Measurements from ENCODE around the gene GADD45B.
"Not testable (repeated sequence)": the region's sequence is repeated elsewhere in the genome, so short reads cannot be mapped to it uniquely, and the experiment has no call there.

Gene GADD45B

DNA sequence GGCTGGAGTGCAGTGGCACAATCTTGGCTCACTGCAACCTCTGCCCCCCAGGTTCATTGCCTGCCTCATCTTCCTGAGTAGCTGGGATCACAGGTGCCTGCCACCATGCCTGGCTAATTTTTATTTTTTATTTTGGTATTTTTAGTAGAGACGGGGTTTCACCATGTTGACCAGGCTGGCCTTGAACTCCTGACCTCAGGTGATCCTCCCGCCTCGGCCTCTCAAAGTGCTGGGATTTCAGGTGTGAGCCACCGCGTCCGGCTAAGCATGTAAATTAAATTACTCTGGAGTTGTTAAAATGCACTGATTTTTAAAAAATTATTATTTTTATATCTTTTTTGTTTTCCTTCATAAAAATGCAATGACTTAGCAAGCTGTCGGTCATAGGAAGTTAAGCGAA lies 30.7 kb downstream of the GADD45B start:
- DNase-seq (ENCODE audit: low spot score in 2 of 2); H3K27me3 Mint-ChIP-seq; H3K27ac Mint-ChIP-seq (ENCODE audit: low read depth); H3K4me3 Mint-ChIP-seq; ATAC-seq (replicated peaks; ENCODE audit: extremely low read depth, poor library complexity, severe bottlenecking); H3K9me3 Mint-ChIP-seq; H3K36me3 Mint-ChIP-seq (ENCODE audit: insufficient read depth): not testable (repeated sequence)
- H3K4me1 Mint-ChIP-seq: peaks cover 21% of the 10 kb centered on the region

- Mint-ChIP-seq H3K27me3 (no peaks in the 10 kb centered on the region), H3K4me1 (peaks cover 21% of the 10 kb centered on the region), H3K4me3 (no peak overlapping the region), H3K36me3 (ENCODE audit: insufficient read depth) (peaks cover 2% of the 10 kb centered on the region), H3K27ac (ENCODE audit: low read depth) (no peak overlapping the region), H3K9me3 (no peaks in the 10 kb centered on the region)
- ATAC-seq (replicated peaks; ENCODE audit: extremely low read depth, poor library complexity, severe bottlenecking): no peak
- peak in 1 of 2 donors; percentile 15 for DNase-seq (ENCODE audit: low spot score in 2 of 2)
Observed at GRCh38 chr19:2507109-2507508, 31.2 kb downstream of the GADD45B start.

GRCh38 chr19:2509096-2509495 lies 33.2 kb downstream of the GADD45B start:
- Mint-ChIP-seq H3K4me1 (peaks cover 11% of the 10 kb centered on the region), H3K36me3 (ENCODE audit: insufficient read depth) (peaks cover 4% of the 10 kb centered on the region), H3K4me3 (no peak overlapping the region), H3K9me3 (no peaks in the 10 kb centered on the region), H3K27ac (ENCODE audit: low read depth) (no peak overlapping the region), H3K27me3 (no peaks in the 10 kb centered on the region)
- DNase-seq (ENCODE audit: low spot score in 2 of 2): no peak
- no peak for ATAC-seq (replicated peaks; ENCODE audit: extremely low read depth, poor library complexity, severe bottlenecking)

DNA sequence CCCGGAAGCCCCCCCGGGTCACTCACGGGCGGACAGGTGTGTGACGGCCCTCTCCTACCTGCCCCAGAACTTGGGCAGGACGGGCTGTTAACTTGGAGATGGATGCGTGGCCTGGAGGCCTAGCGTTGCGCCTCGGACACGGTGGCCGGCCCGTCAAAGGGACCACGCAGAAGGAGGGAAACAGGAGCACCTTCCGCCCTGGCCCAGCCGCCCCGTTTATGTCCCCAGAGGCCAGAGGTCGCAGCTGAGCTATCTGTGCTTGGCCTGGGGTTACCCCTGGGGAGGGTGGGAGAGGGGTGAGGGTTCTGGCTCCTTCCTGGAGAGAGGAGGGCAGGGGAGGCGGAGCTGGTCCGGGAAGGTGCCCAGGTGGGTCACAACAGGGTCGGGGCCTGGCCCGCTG lies 35.6 kb downstream of the GADD45B start:
- Mint-ChIP-seq H3K4me1 (peaks cover 8% of the 10 kb centered on the region), H3K4me3 (no peak overlapping the region)

DNA sequence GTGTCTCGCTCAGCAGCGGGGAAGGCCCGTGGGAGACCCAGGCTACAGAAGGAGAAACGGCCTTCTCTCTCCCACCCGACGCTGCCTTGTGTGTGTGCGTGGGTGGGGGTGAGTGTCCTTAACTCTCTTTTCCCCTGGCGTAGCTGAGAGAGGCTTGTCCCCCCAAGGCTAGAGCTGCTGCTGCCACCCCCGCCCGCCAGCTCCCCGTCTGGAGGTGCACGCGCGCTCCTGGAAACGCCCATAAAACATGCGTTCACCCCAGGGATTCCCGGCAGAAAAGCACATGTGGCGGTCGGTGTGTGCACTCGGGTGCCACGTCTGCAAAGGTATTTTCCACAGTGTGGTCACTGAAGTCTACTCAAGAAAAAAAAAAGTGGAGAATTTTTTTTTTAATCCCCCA lies 36.1 kb downstream of the GADD45B start:
- Mint-ChIP-seq H3K27ac (ENCODE audit: low read depth) (no peak overlapping the region), H3K27me3 (no peaks in the 10 kb centered on the region), H3K9me3 (no peaks in the 10 kb centered on the region), H3K36me3 (ENCODE audit: insufficient read depth) (peaks cover 7% of the 10 kb centered on the region), H3K4me3 (no peak overlapping the region), H3K4me1 (peaks cover 8% of the 10 kb centered on the region)
- ATAC-seq (replicated peaks; ENCODE audit: extremely low read depth, poor library complexity, severe bottlenecking) (no peak), DNase-seq (ENCODE audit: low spot score in 2 of 2) (no peak)

More for the DNA sequence above, 35.6 kb downstream of the GADD45B start:
- Mint-ChIP-seq H3K27me3 (no peaks in the 10 kb centered on the region), H3K9me3 (no peaks in the 10 kb centered on the region), H3K36me3 (ENCODE audit: insufficient read depth) (peaks cover 7% of the 10 kb centered on the region), H3K27ac (ENCODE audit: low read depth) (no peak overlapping the region)
- DNase-seq (ENCODE audit: low spot score in 2 of 2) (no peak), ATAC-seq (replicated peaks; ENCODE audit: extremely low read depth, poor library complexity, severe bottlenecking) (no peak)

GRCh38 chr19:2512523-2513431 lies 36.9 kb downstream of the GADD45B start:
- no peak for DNase-seq (ENCODE audit: low spot score in 2 of 2)
- Mint-ChIP-seq H3K4me3 (no peak overlapping the region), H3K27ac (ENCODE audit: low read depth) (no peak overlapping the region), H3K4me1 (peaks cover 5% of the 10 kb centered on the region), H3K9me3 (no peaks in the 10 kb centered on the region), H3K27me3 (no peaks in the 10 kb centered on the region), H3K36me3 (ENCODE audit: insufficient read depth) (peaks cover 7% of the 10 kb centered on the region)
- ATAC-seq (replicated peaks; ENCODE audit: extremely low read depth, poor library complexity, severe bottlenecking): no peak

DNA sequence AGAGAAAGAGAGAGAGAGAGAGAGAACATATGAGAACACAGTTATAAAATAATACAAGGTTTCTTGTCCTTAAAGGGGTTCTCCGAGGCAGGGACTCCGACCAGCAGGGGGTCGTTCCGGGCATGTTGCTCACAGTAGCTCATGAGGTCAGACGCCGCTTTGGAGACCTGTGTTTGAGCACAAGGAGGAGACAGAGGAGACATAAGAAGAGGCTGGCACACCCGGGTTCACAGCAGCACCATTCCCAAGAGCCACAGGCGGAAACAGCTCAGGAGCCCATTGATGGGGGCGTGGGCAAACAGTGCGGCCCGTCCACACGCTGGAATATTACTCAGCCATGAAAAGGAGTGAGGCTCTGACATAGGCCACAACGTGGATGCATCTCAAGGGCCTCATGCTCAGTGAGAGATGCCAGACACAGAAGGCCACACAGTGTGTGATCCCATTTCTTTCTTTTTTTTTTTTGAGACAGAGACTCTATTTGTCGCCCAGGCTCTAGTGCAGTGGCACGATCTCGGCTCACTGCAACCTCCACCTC lies 39.1 kb downstream of the GADD45B start:
- H3K9me3 Mint-ChIP-seq: no peaks in the 10 kb centered on the region
- H3K4me1 Mint-ChIP-seq: no peaks in the 10 kb centered on the region
- H3K36me3 Mint-ChIP-seq (ENCODE audit: insufficient read depth): peaks cover 7% of the 10 kb centered on the region
- ATAC-seq (replicated peaks; ENCODE audit: extremely low read depth, poor library complexity, severe bottlenecking) (no peak), DNase-seq (ENCODE audit: low spot score in 2 of 2) (no peak)
- H3K27me3 Mint-ChIP-seq: no peaks in the 10 kb centered on the region
- H3K4me3 Mint-ChIP-seq: no peak overlapping the region
- H3K27ac Mint-ChIP-seq (ENCODE audit: low read depth): no peak overlapping the region

- ATAC-seq (replicated peaks; ENCODE audit: extremely low read depth, poor library complexity, severe bottlenecking): no peak
- no peaks in the 10 kb centered on the region for H3K9me3 Mint-ChIP-seq
- DNase-seq (ENCODE audit: low spot score in 2 of 2): no peak
- peaks cover 7% of the 10 kb centered on the region for H3K36me3 Mint-ChIP-seq (ENCODE audit: insufficient read depth)
- no peak overlapping the region for H3K4me3 Mint-ChIP-seq
- H3K4me1 Mint-ChIP-seq: no peaks in the 10 kb centered on the region
- H3K27ac Mint-ChIP-seq (ENCODE audit: low read depth): no peak overlapping the region
- H3K27me3 Mint-ChIP-seq: no peaks in the 10 kb centered on the region
Observed at GRCh38 chr19:2516727-2517126, 40.8 kb downstream of the GADD45B start.

- Mint-ChIP-seq H3K4me3 (no peak overlapping the region), H3K9me3 (no peaks in the 10 kb centered on the region), H3K27me3 (no peaks in the 10 kb centered on the region), H3K4me1 (no peaks in the 10 kb centered on the region), H3K27ac (ENCODE audit: low read depth) (no peak overlapping the region), H3K36me3 (ENCODE audit: insufficient read depth) (peaks cover 7% of the 10 kb centered on the region)
- ATAC-seq (replicated peaks; ENCODE audit: extremely low read depth, poor library complexity, severe bottlenecking) (no peak), DNase-seq (ENCODE audit: low spot score in 2 of 2) (no peak)
Observed at GRCh38 chr19:2517881-2518601, 42.1 kb downstream of the GADD45B start.

GRCh38 chr19:2518856-2519255 lies 42.9 kb downstream of the GADD45B start:
- not testable (repeated sequence) for H3K27ac Mint-ChIP-seq (ENCODE audit: low read depth); H3K36me3 Mint-ChIP-seq (ENCODE audit: insufficient read depth); H3K9me3 Mint-ChIP-seq; ATAC-seq (replicated peaks; ENCODE audit: extremely low read depth, poor library complexity, severe bottlenecking); H3K4me1 Mint-ChIP-seq; H3K27me3 Mint-ChIP-seq; DNase-seq (ENCODE audit: low spot score in 2 of 2); H3K4me3 Mint-ChIP-seq

- H3K27me3 Mint-ChIP-seq: no peaks in the 10 kb centered on the region
- H3K9me3 Mint-ChIP-seq: no peaks in the 10 kb centered on the region
- H3K4me1 Mint-ChIP-seq: no peaks in the 10 kb centered on the region
- H3K36me3 Mint-ChIP-seq (ENCODE audit: insufficient read depth): peaks cover 2% of the 10 kb centered on the region
- no peak overlapping the region for H3K27ac Mint-ChIP-seq (ENCODE audit: low read depth)
- H3K4me3 Mint-ChIP-seq: no peak overlapping the region
- ATAC-seq (replicated peaks; ENCODE audit: extremely low read depth, poor library complexity, severe bottlenecking): no peak
- no peak for DNase-seq (ENCODE audit: low spot score in 2 of 2)
Observed at GRCh38 chr19:2519482-2519881, 43.6 kb downstream of the GADD45B start.

DNA sequence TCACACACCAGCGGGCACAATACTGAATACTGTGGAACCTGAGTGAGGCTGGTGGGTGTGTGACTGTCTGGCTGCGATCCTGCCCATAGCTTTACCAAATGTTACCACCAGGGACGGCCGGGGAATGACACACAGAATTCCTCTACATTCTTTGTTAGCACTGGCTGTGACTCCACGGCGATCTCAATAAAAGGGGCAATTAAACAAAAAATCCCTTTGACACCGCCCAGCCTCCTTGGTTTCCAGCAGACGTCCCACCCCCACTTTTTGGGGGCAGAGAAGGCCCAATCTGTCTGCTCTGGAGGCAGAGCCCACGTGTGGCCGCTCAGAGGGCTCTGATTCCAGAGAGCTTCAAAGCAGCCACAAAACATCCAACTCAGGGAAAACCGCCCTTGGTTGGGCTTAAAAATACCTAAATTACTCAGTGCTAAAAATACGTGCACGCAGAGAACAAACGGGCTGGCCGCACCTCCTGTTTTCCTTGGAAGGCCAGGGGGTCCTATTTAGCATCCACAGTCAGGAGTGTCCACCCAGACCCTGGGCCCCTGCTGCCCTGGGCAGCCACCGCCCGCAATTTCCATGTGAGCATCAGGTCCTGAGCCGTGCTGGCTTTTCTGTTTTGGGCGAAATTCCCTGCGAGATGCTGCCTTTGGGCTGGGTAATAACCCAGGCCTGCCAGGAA lies 47.8 kb downstream of the GADD45B start:
- DNase-seq (ENCODE audit: low spot score in 2 of 2): no peak
- no peaks in the 10 kb centered on the region for H3K4me1 Mint-ChIP-seq
- H3K4me3 Mint-ChIP-seq: no peak overlapping the region
- no peak for ATAC-seq (replicated peaks; ENCODE audit: extremely low read depth, poor library complexity, severe bottlenecking)
- H3K27me3 Mint-ChIP-seq: no peaks in the 10 kb centered on the region
- peaks cover under 1% of the 10 kb centered on the region for H3K36me3 Mint-ChIP-seq (ENCODE audit: insufficient read depth)
- no peak overlapping the region for H3K27ac Mint-ChIP-seq (ENCODE audit: low read depth)
- H3K9me3 Mint-ChIP-seq: no peaks in the 10 kb centered on the region
